Activated CD4-positive, alpha-beta T cell treated with anti-CD3 and anti-CD28 coated beads, Interleukin-2, amount 50 U/mL, for 16 hours (primary cell): Measurements from ENCODE around the gene ASMTL.
"Not testable (repeated sequence)": the region's sequence is repeated elsewhere in the genome, so short reads cannot be mapped to it uniquely, and the experiment has no call there.

Experiments used
- DNase-seq: peaks from one replicate; pipeline ENCODE4 v3.0.0-alpha.2; 2020

The ASMTL gene

DNA sequence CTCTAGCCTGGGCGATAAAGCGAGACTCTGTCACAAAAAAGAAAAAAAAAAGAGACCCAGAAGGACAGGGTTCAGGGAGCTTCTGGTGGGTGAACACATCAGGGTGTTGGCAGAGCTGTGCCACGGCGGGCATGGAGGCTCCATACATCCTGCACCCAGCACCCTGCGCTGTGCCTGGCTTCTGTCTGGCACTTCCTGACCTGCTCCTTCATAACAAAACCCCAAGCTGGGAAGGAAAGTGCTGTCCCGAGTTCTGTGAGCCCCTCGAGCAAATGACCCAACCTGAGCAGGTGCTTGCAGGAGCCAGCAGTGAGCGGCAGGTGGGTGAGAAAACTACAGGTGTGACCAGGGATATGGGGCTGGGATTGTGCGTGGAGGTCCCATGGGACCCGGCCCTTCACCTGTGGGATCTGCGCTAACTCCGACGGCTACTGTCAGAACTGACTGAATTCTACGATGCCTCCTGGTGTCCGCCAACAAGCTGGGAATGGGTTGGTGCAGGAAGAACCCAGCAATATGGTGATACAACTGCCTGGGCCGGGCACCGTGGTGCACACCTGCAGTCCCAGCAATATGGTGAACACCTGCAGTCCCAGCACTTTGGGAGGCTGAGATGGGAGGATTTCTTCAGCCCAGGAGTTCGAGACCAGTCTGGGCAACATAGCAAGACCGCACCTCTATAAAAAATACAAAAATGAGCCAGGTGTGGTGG, 18.9 kb downstream of the ASMTL start:
- no peak for DNase-seq

DNA sequence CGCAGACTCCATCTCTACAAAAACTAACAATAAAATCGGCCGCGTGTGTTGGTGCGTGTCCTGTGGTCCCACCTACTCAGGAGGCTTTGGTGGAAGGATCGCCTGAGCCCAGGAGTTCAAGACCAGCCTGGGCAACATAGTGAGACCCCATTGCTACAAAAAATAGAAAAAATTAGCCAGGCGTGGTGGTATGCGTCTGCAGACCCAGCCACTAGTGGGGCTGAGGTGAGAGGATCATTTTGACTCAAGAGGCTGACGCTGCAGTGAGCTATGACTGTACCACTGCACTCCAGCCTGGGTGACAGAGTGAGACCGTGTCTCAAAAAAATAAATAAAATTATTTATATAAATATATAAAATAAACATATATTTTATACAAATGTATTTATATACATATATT, 22.3 kb downstream of the ASMTL start:
- peak; percentile 54 for DNase-seq

DNA sequence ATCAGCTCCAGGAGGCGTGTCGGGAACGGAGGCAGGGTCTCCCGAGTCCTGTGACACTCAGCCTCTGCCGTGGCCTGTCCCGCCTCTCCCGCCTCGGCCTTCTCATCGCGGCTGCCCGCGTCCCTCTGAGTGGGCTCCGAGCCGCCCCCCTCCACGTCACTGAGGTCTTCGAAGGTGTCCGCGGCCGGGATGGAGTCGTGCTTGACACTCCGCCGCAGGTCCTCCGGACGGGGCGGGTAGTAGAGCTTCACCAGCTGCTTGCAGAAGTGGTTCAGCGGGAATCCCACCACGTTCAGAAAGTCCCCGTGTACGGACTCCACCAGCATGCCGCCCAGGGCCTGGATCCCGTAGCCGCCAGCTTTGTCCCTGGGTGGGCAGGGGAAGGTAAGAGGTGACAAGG, 25.0 kb downstream of the ASMTL start:
- DNase-seq, result no peak

DNA sequence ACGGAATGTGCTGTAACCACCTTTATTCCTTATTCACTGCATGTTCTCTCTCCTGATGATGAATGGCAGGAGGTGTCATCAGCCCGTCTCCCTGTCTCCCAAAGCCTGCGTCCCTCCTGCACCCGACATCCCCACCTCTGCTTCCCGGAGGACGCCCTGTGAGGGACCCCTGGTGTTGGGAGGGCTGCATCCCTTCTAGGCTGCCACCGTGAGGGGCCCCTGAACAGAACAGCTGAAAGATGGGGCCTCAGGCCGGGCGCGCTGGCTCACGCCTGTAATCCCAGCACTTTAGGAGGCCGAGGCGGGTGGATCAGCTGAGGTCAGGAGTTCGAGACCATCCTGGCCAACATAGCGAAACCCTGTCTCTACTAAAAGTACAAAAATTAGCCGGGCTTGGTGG, 26.4 kb downstream of the ASMTL start:
- not testable (repeated sequence) for DNase-seq

DNA sequence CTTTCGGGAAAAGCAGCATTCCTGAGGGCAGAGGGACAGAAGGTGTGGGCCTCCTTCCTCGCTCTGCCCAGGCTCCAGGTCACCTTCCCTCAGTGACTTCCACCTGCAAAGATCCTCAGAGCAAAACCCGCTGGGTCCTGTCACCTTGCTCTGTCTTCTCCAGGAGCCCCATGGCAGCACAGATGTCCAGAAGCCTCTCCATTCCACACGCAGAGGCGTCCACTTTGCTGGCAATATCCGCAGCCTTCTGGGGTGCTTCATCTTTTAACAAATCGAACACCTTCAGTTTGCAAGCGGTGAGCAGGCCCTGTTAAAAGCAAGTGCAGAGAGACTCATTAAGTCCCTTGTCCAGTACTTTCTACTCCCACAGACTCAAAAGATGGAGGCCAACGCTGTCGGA, 27.3 kb downstream of the ASMTL start:
- no peak for DNase-seq

DNA sequence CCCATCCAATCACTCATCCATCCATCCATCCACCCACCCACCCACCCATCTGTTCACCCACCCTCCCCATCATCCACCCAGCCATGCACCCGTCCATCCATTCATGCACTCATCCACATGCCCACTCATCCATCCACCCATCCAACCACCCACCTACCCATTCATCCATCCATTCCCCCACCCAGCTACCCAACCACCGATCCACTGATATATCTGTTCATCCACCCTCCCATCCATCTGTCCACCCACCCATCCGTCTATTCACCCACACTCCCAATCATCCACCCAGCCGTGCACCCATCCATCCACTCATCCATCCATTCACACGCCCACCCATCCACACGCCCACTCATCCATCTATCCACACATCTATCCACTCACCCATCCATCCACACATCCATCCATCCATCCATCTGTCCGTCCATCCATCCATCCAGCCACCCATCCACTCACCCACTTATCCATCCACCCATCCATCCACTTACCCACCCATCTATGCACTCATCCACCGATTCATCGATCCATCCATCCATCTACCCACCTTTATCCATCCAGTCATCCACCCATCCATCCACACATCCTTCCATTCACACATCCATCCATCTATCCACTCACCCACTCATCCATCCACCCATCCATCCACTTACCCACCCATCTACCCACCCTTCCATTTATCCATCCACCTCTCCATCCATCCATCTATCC, 28.4 kb downstream of the ASMTL start:
- no peak for DNase-seq

DNA sequence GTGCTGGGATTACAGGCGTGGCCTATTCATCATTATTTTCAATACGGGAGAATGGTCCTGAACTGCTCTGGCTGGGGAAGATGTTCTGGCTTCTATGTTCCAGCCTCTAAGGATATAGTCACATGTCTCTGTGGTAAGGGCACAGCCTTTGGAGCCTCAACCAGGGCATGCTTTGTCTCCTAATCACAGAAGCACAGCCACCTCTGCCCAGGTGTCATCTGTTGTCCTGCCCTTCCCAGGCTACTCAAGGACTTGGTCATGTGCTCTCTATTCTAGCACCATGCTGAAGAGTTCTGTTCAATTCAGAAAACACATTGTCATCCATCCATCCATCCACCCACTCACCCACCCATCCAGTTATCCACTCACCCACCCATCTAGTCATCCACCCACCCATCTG, 29.5 kb downstream of the ASMTL start:
- DNase-seq, result no peak

DNA sequence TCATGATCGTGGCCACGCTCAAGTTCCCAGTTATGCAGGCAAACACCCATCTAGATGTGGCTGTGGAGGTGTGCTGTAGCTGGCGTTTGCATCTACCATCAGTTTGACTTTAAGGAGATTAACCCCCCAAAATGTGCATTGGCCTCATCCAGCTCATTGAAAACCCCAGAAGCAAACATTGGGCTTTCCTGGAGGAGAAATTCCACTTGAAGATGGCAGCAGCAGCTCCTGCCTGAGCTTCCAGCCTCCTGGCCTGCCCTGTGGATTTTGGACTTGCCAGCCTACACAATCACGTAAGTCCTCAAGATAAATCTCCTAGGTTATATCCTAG, 30.6 kb downstream of the ASMTL start:
- no peak for DNase-seq

DNA sequence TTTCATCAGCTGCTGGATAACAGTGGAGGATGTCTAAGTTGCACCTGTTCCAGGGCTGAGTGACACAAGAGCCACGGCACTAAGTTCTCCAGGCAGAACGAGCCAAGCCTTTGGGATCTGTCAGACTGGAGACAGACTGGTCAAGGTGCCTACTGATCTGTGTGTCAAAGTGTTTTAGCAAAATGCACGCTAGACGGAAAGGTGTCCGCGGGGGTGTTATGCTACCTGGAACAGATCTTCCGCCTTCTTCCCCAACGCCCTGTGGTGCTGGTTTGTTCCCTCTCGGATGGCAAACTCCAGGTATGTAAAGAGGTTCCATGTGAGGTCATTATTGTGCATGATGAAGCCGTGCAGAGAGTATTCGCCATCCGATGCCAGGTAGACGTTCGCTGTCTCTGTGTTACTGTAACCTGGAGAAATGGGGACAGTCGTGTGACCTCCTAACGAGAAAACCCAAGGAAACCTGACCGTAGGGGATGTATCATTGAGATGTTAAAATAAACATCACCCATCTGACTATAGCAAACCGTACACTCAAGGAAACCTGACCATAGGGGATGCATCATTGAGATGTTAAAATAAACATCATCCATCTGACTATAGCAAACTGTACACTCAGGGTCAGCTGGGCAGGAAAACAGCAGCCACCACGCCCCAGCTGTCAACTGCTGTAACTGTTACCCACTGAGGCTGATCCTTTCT, 31.1 kb downstream of the ASMTL start:
- DNase-seq, result no peak

DNA sequence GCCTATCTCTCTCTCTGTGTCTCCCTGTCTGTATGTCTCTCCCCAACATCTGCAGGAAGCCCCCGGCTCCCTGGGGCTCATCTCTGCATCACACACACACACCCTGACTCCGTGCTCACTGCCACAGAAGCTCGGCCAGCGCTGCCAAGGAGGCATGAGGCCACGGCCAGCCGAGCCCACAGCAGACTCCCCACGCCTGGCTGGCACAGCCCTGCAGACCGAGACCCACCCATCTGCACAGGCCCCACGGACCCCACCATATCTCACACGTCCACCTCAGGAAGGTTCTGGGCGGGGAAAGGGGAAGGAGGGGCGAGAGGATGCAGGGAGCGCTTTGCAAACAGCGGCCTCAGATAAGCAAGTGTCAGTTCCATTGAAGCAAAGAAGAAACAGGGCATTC, 32.3 kb downstream of the ASMTL start:
- DNase-seq, result no peak

DNA sequence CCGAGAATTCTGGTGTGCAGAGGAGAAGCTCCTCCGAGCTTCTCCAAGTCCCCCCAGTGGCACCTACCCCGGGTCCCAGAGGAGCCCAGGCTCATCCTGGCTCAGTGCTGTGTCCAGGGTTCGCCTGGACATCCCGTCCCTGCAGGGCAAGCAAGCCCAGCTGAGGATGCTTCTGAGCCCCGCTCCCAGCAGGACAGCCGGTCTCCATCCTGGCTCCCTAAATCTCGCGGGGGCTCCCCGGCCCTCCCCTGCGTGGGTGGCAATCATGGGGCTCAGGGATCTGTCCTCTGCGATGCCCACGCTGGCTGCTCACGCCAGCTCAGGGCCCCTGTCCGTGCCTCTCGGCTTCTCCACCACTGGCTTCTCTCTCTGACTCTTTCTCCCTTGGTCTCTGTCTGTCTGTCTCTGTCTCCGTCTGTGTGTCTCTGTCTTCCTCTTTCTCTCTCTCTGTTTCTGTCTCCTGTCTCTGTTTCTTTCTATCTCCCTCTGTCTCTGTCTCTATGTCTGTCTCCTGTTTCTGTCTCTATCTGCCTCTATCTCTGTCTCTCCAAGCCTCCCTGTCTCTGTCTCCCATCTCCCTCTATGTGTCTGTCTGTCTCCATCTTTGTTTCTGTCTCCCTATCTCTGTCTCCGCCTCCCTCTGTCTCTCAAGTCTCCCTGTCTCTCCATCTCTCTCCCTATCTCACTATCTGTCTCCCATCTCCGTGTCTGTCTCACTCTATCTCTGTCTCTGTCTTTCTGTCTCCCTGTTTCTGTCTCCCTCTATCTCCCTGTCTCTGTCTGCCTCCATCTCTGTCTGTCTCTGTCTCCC, 33.0 kb downstream of the ASMTL start:
- no peak for DNase-seq

DNA sequence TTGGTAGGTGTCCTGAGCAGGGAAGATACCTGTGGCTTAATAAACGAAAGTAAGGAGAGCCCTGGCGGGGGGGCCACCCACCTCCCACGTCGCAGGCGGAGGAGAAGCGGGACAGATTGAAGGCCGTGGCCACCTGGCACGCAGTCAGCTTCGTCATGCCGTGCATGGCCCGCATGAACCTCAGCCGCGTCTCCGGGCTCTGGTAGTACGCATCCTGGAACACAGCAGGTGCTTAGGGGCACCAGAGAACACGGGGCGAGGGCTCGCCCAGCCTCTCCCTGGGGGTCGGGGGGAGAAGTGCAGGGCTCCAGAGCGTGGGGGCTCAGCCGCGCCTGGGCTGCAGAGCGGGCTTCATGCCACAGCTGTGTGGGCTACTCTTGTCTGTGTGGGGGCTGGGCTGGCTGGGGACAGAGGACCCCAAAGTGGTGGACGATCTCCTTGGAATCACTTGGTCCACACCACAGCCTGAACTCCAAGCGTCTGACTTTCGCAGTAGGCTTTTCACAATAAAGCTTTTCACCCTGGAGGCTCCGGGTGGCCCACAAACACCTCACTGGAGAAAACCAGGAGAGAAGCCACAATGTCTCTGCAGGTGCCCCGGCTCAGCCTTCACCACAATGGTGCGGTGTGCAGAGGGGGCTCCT, 33.7 kb downstream of the ASMTL start:
- no peak for DNase-seq

DNA sequence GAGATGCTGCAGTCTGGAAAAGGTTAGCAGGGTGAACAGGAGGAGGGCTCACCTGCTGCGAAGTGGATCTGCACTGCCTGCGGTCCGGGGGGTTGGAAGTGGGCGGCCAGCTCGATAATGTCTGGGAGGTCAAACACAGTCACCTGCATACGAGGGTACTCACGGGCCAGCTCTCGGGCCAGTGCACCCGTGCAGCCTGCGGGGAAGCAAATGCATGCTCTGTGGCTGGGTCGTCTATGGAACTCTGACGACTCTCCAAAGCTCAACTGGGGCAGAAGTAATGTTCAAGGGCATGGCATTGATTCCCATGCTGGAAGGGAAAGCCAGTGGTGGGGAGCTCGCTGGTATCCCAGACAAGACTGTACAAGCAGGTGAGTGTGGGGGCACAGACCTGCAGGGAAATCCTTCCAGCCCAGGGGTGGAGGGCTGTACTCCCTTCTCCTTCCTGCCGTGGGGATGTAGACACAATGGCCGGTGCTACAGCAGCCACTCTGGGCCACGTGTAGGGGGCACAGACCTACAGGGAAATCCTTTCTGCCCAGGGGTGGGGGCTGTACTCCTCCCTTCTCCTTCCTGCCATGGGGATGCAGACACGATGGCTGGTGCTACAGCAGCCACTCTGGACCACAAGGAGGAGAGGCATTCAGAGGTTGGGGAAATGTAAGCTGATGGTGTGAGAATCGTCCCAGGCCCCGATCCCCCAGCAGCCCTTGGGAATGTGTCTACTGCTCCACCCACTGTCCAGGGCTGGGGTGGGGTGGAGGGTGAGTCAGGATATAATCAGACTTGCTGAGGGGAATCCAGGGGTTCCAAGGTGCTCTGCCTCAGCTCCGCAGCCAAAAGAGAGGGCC, 34.6 kb downstream of the ASMTL start:
- DNase-seq, result no peak

DNA sequence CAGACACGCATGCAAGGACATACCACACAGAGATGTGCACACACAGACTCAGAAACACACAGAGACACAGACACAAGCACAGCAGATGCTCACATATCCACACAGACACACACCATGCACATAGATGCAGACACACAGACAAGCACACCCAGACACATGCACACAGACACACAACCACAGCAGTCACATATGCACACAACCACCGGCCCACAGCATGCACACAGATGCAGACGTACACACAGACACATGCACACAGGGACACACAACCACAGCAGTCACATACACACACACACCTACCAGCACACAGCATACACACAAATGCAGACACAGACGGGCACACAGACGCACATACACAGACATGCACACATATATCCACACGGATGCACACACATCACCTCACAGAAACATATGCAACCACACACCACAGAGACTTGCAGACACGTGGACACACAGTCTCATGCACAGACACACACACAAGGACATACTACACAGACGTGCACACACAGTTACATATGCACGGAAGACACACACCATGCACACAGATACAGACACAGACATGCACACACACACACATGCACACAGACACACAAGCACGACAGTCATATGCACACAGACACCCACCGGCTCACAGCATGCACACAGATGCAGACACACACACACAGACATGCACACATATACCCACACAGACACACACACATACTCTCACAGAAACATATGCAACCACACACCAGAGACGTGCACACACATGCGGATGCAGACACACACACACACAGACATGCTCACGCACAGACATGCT, 35.5 kb downstream of the ASMTL start:
- DNase-seq, result no peak

DNA sequence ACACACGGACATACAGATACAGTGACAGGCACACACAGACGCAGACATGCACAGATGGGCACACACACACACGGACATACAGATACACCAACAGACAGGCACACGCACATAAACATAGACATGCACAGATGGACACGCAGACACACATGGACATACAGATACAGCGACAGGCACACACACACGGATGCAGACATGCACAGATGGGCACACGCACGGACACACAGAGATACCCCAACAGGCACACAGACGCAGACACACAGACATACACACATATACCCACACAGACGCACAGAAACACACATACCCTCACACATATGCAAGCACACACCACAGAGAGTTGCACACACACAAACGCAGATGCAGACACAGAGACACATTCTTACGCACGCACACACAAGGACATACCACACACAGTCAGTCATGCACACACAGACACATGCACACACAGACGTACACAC, 36.4 kb downstream of the ASMTL start:
- DNase-seq, result no peak

DNA sequence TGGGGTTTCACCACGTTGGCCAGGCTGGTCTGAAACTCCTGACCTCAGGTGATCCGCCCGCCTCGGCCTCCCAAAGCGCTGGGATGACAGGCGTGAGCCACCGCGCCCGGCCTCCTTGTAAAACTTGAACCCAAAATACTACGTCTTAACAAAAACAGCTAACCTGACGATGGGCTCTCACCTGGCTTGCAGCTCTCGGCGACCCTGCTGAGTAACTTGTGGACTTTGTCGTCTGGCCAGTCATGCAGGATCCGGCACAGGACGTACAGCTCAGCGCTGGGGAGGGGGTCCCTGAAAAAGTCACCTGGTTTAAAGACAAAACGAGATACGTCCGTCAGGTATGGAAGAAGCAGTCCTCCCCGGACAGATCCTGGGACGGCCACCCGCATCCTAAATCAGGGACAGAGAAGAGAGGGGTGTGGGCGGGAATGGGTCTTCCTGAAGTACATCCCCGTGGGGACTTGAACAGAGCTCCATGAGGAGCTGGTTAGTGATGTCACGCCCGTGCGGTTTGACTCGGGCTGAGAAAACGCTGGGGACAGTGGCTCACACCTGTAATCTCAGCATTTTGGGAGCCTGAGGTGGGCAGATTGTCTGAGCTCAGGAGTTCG, 40.1 kb downstream of the ASMTL start:
- DNase-seq, result no peak

DNA sequence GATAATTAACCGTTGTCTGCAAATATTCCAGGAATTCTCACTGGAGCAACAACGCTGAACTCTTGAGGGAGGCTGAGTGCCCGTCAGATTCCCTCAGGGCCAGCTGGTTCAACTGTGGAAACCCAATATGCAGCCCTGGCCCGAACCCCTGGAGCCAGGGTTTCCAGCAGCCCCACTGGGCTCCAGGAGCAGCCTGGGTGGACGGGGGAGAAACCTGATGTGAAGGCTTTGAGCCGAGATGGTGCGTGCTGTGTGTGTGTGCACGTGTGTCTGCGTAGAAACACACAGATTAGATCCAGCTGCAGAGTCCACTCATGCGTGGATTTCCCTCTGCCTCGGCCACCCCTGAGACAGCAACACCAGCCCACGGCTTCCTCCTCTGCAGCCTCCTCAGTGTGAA, 41.4 kb downstream of the ASMTL start:
- no peak for DNase-seq

DNA sequence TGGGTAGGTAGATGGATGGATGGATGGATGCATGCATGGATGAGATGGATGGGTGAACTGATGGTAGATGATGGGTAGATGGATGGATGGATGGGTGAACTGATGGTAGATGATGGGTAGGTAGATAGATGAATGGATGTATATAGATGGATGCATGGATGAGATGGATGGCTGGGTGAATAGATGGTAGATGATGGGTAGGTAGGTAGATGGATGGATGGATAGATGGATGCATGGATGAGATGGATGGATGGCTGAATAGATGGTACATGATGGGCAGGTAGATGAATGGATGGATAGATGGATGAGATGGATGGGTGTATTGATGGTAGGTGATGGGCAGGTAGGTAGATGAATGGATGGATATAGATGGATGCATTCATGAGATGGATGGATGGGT, 45.7 kb downstream of the ASMTL start:
- DNase-seq, result no peak

DNA sequence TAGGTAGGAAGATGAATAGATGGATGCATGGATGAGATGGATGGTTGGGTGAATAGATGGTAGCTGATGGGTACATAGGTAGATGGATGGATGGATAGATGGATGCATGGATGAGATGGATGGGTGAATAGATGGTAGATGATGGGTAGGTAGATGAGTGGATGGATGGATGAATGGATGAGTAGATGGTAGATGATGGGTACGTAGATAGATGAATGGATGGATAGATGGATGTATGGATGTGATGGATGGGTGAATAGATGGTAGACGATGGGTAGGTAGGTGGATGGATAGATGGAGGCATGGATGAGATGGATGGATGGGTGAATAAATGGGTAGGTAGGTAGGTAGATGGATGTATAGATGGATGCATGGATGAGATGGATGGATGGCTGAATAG, 46.9 kb downstream of the ASMTL start:
- not testable (repeated sequence) for DNase-seq

DNA sequence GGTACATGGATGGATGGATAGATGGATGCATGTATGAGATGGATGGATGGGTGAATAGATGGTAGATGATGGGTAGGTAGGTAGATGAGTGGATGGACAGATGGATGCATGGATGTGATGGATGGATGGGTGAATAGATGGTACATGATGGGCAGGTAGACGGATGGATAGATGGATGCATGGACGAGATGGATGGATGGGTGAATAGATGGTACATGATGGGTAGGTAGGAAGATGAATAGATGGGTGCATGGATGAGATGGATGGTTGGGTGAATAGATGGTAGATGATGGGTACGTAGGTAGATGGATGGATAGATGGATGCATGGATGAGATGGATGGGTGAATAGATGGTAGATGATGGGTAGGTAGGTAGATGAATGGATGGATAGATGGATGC, 48.8 kb downstream of the ASMTL start:
- DNase-seq, result not testable (repeated sequence)

DNA sequence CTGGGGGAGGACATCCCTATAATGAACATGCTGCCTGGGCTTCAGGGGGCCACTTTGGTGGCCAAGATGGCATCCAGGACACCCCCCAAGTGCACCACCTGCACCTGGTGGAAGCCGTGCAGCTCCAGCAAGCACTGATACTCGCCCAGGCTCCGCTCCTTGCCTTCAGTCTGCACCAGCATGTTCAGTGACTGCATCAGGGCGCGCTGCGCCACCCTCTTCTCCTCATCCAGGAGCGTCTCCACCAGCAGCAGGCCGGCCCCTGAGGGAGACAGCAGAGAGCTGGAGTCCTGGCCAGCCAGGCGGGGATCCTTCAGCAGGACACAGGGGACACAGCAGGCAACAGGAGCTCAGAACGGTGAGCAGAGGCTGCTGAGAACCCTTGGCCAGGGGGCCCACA, 49.5 kb downstream of the ASMTL start:
- DNase-seq, result no peak
